GM12878 (cell line): Measurements from ENCODE around the gene KCND3.

ENCODE experiments used
- CREB1 ChIP-seq: IDR thresholded peaks from 2 replicates; pipeline ENCODE4 v1.6.1; 2012; ENCODE audit warnings: low read depth, mild to moderate bottlenecking, inconsistent platforms
- CTCF ChIP-seq, 3 experiments: IDR thresholded peaks in 2 of 3; conservative IDR thresholded peaks in 1 of 3; 2 replicates each; pipeline ENCODE4 v1.5.1; 2011; ENCODE audit warnings: low read depth in 3 of 3, low read length in 3 of 3, mild to moderate bottlenecking in 3 of 3, control low read depth in 2 of 3, moderate library complexity in 2 of 3, inconsistent platforms in 1 of 3, mixed read lengths in 1 of 3; ENCODE audit not compliant: control insufficient read depth in 2 of 3, insufficient read depth in 1 of 3; ENCODE audit errors: extremely low read depth in 1 of 3
- EP300 ChIP-seq, 2 experiments: fragments of 150-350 bp in 1 of 2; IDR thresholded peaks; 2 replicates each; pipeline ENCODE4 v1.6.1; 2011 to 2012; ENCODE audit warnings: low read depth in 2 of 2, low read length in 2 of 2, borderline replicate concordance in 1 of 2, improper control_type of control experiment in 1 of 2, inconsistent platforms in 1 of 2; ENCODE audit not compliant: control insufficient read depth in 1 of 2
- POLR2A ChIP-seq: IDR thresholded peaks from 2 replicates; pipeline ENCODE4 v1.6.1; 2011; ENCODE audit warnings: low read depth, mild to moderate bottlenecking, low read length
- POU2F2 ChIP-seq: IDR thresholded peaks from 3 replicates; pipeline ENCODE4 v1.6.1; 2011; ENCODE audit warnings: low read depth, mild to moderate bottlenecking, low read length, borderline replicate concordance
- RAD21 ChIP-seq: IDR thresholded peaks from 2 replicates; pipeline ENCODE4 v1.6.1; 2011; ENCODE audit warnings: mild to moderate bottlenecking, low read depth, low read length, moderate library complexity; ENCODE audit not compliant: insufficient read depth
- YY1 ChIP-seq: IDR thresholded peaks from 2 replicates; pipeline ENCODE4 v1.6.1; 2011; ENCODE audit warnings: low read depth, mild to moderate bottlenecking, low read length
- ZBTB11 ChIP-seq: fragments of 450-650 bp; formaldehyde crosslinking; IDR thresholded peaks from 2 replicates; pipeline ENCODE4 v1.5.0; 2022; ENCODE audit warnings: mild to moderate bottlenecking, missing genetic modification characterization
- ZNF207 ChIP-seq: fragments of 450-650 bp; IDR thresholded peaks from 2 replicates; pipeline ENCODE4 v1.6.1; 2014; ENCODE audit warnings: antibody characterized with exemption, mild to moderate bottlenecking, borderline replicate concordance

DNA sequence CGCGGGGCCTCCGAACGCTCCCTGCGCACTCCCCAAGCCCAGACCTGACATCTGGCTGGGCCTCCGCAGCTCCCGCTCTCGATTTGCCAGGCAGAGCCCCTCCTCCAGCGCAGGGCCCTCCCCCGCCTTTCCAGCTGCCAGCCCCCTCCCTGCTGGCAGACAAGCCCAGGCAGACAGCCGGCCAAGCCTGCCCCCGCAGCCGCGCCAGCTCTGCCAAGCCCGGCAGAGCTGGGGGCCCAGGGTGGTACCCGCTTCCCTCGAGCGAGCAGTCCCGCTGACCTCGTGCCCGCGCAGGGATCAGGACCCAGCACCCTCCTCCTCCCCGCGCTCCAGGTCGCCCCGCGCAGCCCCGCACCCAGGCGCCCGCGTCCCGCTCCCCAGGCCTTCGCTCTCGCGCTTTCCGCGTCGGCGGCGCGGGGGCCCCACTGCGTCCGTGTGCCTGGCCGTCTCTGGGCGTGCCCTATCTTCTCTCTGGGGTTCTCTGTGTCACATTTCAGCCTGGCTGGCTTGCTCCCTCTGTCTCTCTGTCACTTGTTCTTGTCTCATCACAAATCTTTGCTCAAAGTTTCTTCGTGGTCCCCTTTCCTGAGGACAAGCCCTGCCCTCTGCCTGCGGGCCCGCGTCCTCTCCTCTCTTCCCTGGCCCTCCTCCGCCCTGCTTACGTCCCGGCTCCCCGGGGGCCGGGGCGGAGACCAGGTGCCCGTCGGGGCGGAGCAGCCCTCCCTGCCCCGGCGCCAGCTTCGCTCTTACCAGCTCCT, 250.9 kb downstream of the KCND3 start:
- TF ChIP-seq CTCF (IDR thresholded peaks at IDR 0.05 in 2 of 3, conservative IDR thresholded peaks at IDR 0.05 in 1 of 3; ENCODE audit: control insufficient read depth in 2 of 3, extremely low read depth in 1 of 3, insufficient read depth in 1 of 3, low read depth in 3 of 3, low read length in 3 of 3) (no peak), EP300 (IDR thresholded peaks at IDR 0.05; ENCODE audit: borderline replicate concordance in 1 of 2, control insufficient read depth in 1 of 2, low read depth in 2 of 2, low read length in 2 of 2) (no peak), ZBTB11 (CRISPR knock-in tag) (no peak), RAD21 (no peak), YY1 (no peak), ZNF207 (no peak), POU2F2 (no peak), POLR2A (peak; percentile 61), CREB1 (no peak)
